AG09309 (cell line): ENCODE data around the gene HK2.
"Not testable (repeated sequence)": the region's sequence is repeated elsewhere in the genome, so short reads cannot be mapped to it uniquely, and the experiment has no call there.

Experiments used
- DNase-seq: peaks from one replicate; pipeline ENCODE4 v3.0.0-alpha.2; 2010; ENCODE audit warnings: low read depth
- H3K4me3 ChIP-seq: 2 replicates; pipeline ENCODE4 v1.5.1; 2011; ENCODE audit warnings: mild to moderate bottlenecking, low read depth, low read length, moderate library complexity; ENCODE audit not compliant: control insufficient read depth
- TF ChIP-seq, protein P1 (sequence below): IDR thresholded peaks from 2 replicates; pipeline ENCODE4 v1.5.1; 2011; ENCODE audit warnings: mild to moderate bottlenecking, low read depth, low read length, inconsistent platforms; ENCODE audit not compliant: insufficient read depth, control insufficient read depth; ENCODE audit errors: missing control alignments

The HK2 gene

GRCh38 chr2:74822771-74823566, 11.0 kb upstream of the HK2 start:
- TF ChIP-seq, protein P1, sequence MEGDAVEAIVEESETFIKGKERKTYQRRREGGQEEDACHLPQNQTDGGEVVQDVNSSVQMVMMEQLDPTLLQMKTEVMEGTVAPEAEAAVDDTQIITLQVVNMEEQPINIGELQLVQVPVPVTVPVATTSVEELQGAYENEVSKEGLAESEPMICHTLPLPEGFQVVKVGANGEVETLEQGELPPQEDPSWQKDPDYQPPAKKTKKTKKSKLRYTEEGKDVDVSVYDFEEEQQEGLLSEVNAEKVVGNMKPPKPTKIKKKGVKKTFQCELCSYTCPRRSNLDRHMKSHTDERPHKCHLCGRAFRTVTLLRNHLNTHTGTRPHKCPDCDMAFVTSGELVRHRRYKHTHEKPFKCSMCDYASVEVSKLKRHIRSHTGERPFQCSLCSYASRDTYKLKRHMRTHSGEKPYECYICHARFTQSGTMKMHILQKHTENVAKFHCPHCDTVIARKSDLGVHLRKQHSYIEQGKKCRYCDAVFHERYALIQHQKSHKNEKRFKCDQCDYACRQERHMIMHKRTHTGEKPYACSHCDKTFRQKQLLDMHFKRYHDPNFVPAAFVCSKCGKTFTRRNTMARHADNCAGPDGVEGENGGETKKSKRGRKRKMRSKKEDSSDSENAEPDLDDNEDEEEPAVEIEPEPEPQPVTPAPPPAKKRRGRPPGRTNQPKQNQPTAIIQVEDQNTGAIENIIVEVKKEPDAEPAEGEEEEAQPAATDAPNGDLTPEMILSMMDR = no peak
- H3K4me3 ChIP-seq = no peak overlapping the region
- DNase-seq = no peak

DNA sequence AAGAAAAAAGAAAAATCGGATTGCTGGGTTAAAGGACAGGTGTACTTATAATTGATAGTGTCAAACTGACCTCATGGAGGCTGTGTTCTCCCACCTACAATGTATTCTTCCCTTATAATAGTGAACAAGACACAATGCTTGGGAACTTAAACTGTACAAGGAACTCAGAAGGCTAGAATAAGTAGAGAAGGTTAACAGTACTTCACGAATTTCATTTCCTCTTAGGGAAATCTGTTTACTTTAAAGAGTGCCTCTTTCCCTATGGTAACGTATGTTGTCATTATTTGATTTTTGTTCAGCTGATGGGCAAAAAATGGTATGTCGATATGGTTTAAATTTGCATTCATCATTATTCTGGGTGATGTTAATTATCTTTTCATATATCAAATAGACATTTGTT, 9.2 kb upstream of the HK2 start:
- no peak overlapping the region for H3K4me3 ChIP-seq
- DNase-seq = no peak
- TF ChIP-seq, protein P1 = no peak

- no peak for DNase-seq
- no peak overlapping the region for H3K4me3 ChIP-seq
- TF ChIP-seq, protein P1 = no peak
These were observed 5.4 kb upstream of the HK2 start for GRCh38 chr2:74828543-74828942.

GRCh38 chr2:74831693-74832530, 2.0 kb upstream of the HK2 start:
- TF ChIP-seq, protein P1 = no peak
- DNase-seq = no peak

GRCh38 chr2:74834234-74834791, 386 bp downstream of the HK2 start:
- DNase-seq = not testable (repeated sequence)
- H3K4me3 ChIP-seq = peak overlapping the region; percentile 87

More at GRCh38 chr2:74831693-74832530, 2.0 kb upstream of the HK2 start:
- no peak overlapping the region for H3K4me3 ChIP-seq

GRCh38 chr2:74834792-74835755, 1.1 kb downstream of the HK2 start:
- TF ChIP-seq, protein P1 = no peak
- DNase-seq = no peak
- peak overlapping the region; percentile 87 for H3K4me3 ChIP-seq
